SK-N-SH (cell line): ENCODE data around the gene ARHGAP10. TPM values are rescaled to one million over a fixed set of nuclear protein-coding genes. Genes with fewer than 3 reads are reported as not detected.

ENCODE experiments used
- CTCF ChIA-PET: fragments of 300-600, 350-600 bp; formaldehyde crosslinking; extraction: SDS; loops from one replicate; lab custom pipeline; 2021; lab: Yijun Ruan, JAX
- POLR2A ChIA-PET: fragments of 350-600 bp; sonication (Branson Sonifier 250); formaldehyde crosslinking; extraction: SDS; loops from one replicate; lab custom pipeline; 2020; ENCODE audit warnings: antibody characterized with exemption, inconsistent platforms; lab: Yijun Ruan, JAX
- DNase-seq: peaks from one replicate; pipeline ENCODE4 v3.0.0; 2012
- H2AFZ ChIP-seq: fragments of 200-600 bp; sonication (generic); 2 replicates; pipeline ENCODE4 v1.8.1; 2016; ENCODE audit warnings: antibody characterized with exemption, mild to moderate bottlenecking, low read depth
- H3F3A ChIP-seq: fragments of 200-600 bp; sonication (generic); replicated peaks from 2 replicates; pipeline ENCODE3; 2016; ENCODE audit warnings: antibody characterized with exemption, mild to moderate bottlenecking; ENCODE audit not compliant: insufficient read depth
- H3K27ac ChIP-seq, 2 experiments: fragments of 200-500 bp in 1 of 2; fragments of 200-600 bp in 1 of 2; sonication (Bioruptor generic) in 1 of 2; sonication (generic), shearing (Covaris generic) in 1 of 2; 2 replicates each; pipeline versions ENCODE4 v1.5.1 to v1.6.1; 2014 to 2016; ENCODE audit warnings: low read depth in 2 of 2, inconsistent platforms in 1 of 2, low read length in 1 of 2, mild to moderate bottlenecking in 1 of 2, mixed read lengths in 1 of 2
- H3K27me3 ChIP-seq: fragments of 200-600 bp; sonication (generic), shearing (Covaris generic); 2 replicates; pipeline ENCODE4 v1.6.1; 2016; ENCODE audit warnings: mixed run types; ENCODE audit not compliant: insufficient read depth
- H3K36me3 ChIP-seq, 2 experiments: fragments of 200-500 bp in 1 of 2; fragments of 200-600 bp in 1 of 2; sonication (Bioruptor generic) in 1 of 2; sonication (generic) in 1 of 2; replicated peaks in 1 of 2; 2 replicates each; pipeline versions ENCODE3 to v1.5.1; 2014 to 2016; ENCODE audit warnings: low read length in 1 of 2, mild to moderate bottlenecking in 1 of 2; ENCODE audit not compliant: insufficient read depth in 2 of 2, control insufficient read depth in 1 of 2
- H3K4me1 ChIP-seq, 2 experiments: fragments of 200-500 bp in 1 of 2; fragments of 200-600 bp in 1 of 2; sonication (Bioruptor generic) in 1 of 2; sonication (generic), shearing (Covaris generic) in 1 of 2; 2 replicates each; pipeline versions ENCODE4 v1.5.1 to v1.6.1; 2014 to 2016; ENCODE audit warnings: low read depth in 1 of 2, low read length in 1 of 2, mixed run types in 1 of 2; ENCODE audit not compliant: insufficient read depth in 2 of 2, control insufficient read depth in 1 of 2
- H3K4me2 ChIP-seq: fragments of 200-600 bp; sonication (generic), shearing (Covaris generic); 2 replicates; pipeline ENCODE4 v1.6.1; 2017; ENCODE audit warnings: mixed run types
- H3K4me3 ChIP-seq, 2 experiments: fragments of 200-500 bp in 1 of 2; fragments of 200-600 bp in 1 of 2; sonication (Bioruptor generic) in 1 of 2; sonication (generic), shearing (Covaris generic) in 1 of 2; 2 replicates each; pipeline versions ENCODE4 v1.5.1 to v1.8.1; 2014 to 2016; ENCODE audit warnings: low read depth in 2 of 2, inconsistent platforms in 1 of 2, low read length in 1 of 2, mild to moderate bottlenecking in 1 of 2, mixed read lengths in 1 of 2, moderate library complexity in 1 of 2
- H3K79me2 ChIP-seq: fragments of 200-600 bp; sonication (generic); 2 replicates; pipeline ENCODE4 v1.8.1; 2017; ENCODE audit warnings: mild to moderate bottlenecking; ENCODE audit not compliant: insufficient read depth
- H3K9ac ChIP-seq: fragments of 200-600 bp; sonication (generic); 2 replicates; pipeline ENCODE4 v1.6.1; 2017; ENCODE audit warnings: mixed run types
- H3K9me2 ChIP-seq: fragments of 200-600 bp; sonication (generic); 2 replicates; pipeline ENCODE4 v1.6.1; 2017; ENCODE audit warnings: mixed run types
- H3K9me3 ChIP-seq: fragments of 200-600 bp; sonication (generic); 2 replicates; pipeline ENCODE4 v1.6.1; 2017; ENCODE audit warnings: mixed run types, mild to moderate bottlenecking, moderate library complexity
- H4K20me1 ChIP-seq: fragments of 200-600 bp; sonication (generic); 2 replicates; pipeline ENCODE4 v1.6.1; 2017; ENCODE audit warnings: mild to moderate bottlenecking, mixed run types; ENCODE audit not compliant: insufficient read depth
- CTCF ChIP-seq: fragments of 200-600 bp; sonication (generic); IDR thresholded peaks from 2 replicates; pipeline ENCODE4 v1.6.1; 2017; ENCODE audit warnings: antibody characterized with exemption, mild to moderate bottlenecking, moderate library complexity
- ELF1 ChIP-seq: IDR thresholded peaks from 2 replicates; pipeline ENCODE4 v1.4.0; 2012
- EZH2phosphoT487 ChIP-seq: fragments of 200-600 bp; sonication (generic); IDR thresholded peaks from 2 replicates; pipeline ENCODE4 v1.6.1; 2017; ENCODE audit warnings: low read depth, mixed run types, mild to moderate bottlenecking, antibody characterized with exemption, moderate library complexity, borderline replicate concordance
- FOXJ3 ChIP-seq: sonication (generic); formaldehyde crosslinking; IDR thresholded peaks from 2 replicates; pipeline ENCODE4 v1.5.1; 2020; ENCODE audit warnings: mild to moderate bottlenecking, missing genetic modification reagents
- GABPA ChIP-seq: IDR thresholded peaks from 2 replicates; pipeline ENCODE4 v1.4.0; 2012; ENCODE audit warnings: low read depth, mild to moderate bottlenecking
- GATA2 ChIP-seq: sonication (generic); formaldehyde crosslinking; IDR thresholded peaks from 2 replicates; pipeline ENCODE4 v1.5.0; 2020; ENCODE audit warnings: mild to moderate bottlenecking, missing genetic modification reagents
- IRF3 ChIP-seq: fragments of 150-350 bp; IDR thresholded peaks from 2 replicates; pipeline ENCODE4 v1.6.1; 2016; ENCODE audit warnings: mild to moderate bottlenecking, low read depth, low read length
- JUND ChIP-seq: IDR thresholded peaks from 2 replicates; pipeline ENCODE4 v1.4.0; 2012
- MEF2A ChIP-seq: IDR thresholded peaks from 2 replicates; pipeline ENCODE4 v1.4.0; 2012; ENCODE audit warnings: low read depth, borderline replicate concordance
- NFIC ChIP-seq: IDR thresholded peaks from 2 replicates; pipeline ENCODE4 v1.4.0; 2012; ENCODE audit warnings: borderline replicate concordance
- REST ChIP-seq: IDR thresholded peaks from 2 replicates; pipeline ENCODE4 v1.6.1; 2012; ENCODE audit warnings: mild to moderate bottlenecking, low read depth, low read length, moderate library complexity
- USF1 ChIP-seq: IDR thresholded peaks from 2 replicates; pipeline ENCODE4 v1.4.0; 2012; ENCODE audit warnings: low read depth, borderline replicate concordance
- ZBTB33 ChIP-seq: IDR thresholded peaks from 2 replicates; pipeline ENCODE4 v1.4.0; 2012; ENCODE audit warnings: low read depth, borderline replicate concordance
- WGBS: methylation state at CpG from one replicate; pipeline ENCODE4 v1.1.6; 2017; ENCODE audit warnings: low lambda C conversion rate; 5-methylcytosine and 5-hydroxymethylcytosine counted together
- polyA plus RNA-seq, 3 experiments: library from polyadenylated mRNA; depleted of rRNA; stranded (reverse); fragments of >200 nt; gene quantifications; 2 replicates each; pipeline ENCODE4 v1.2.3, GENCODE V29; 2012

The ARHGAP10 gene
- polyA plus RNA-seq, 1 of the 3 experiments (the other 2 are of a cell fraction) = 15.1 TPM

GRCh38 chr4:148048598-148048997 lies 316.7 kb downstream of the ARHGAP10 start:
- ChIA-PET POLR2A (no interaction called here), CTCF (no interaction called here)
- Histone ChIP-seq H2AFZ (no peak overlapping the region), H3K27me3 (no peaks in the 10 kb centered on the region), H4K20me1 (no peaks in the 10 kb centered on the region), H3K36me3 (peaks cover 5 to 11% of the 10 kb centered on the region in 2 experiments), H3K4me1 (peaks cover 1 to 2% of the 10 kb centered on the region in 2 experiments; a peak in 2 of 4 replicates), H3K79me2 (no peaks in the 10 kb centered on the region), H3K4me2 (no peak overlapping the region), H3K9me3 (no peaks in the 10 kb centered on the region), H3K4me3 (no peak overlapping the region), H3F3A (no peaks in the 10 kb centered on the region), H3K9me2 (no peaks in the 10 kb centered on the region), H3K27ac (no peak overlapping the region), H3K9ac (no peak overlapping the region)
- no peak for DNase-seq
- TF ChIP-seq USF1 (no peak), GATA2 (CRISPR knock-in tag) (no peak), FOXJ3 (CRISPR knock-in tag) (no peak), CTCF (no peak), ZBTB33 (no peak), NFIC (no peak), EZH2phosphoT487 (no peak), REST (no peak), GABPA (no peak), MEF2A (no peak), ELF1 (no peak), IRF3 (no peak), JUND (no peak)
- 78% methylated on average over 4 of the region's 4 CpGs for WGBS
